ENCODE measurements around the gene VPS45.

DNA sequence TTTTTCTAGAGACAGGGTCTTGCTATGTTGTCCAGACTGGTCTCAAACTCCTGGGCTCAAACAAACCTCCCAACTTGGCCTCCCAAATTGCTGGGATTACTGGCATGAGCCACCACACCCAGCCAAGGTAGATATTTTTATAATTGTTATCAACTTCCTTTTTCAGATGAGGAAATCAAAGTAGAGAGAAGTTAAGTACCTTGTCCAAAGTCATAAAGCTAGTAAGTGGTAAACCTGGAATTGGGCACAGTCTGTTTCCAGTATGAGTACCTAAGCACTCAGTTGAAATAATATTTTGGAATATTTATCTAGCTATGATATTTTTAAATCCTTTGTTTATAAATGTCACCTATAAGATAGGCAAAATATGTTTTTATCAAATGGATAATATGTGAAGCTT, 59.9 kb downstream of the VPS45 start:
- TF ChIP-seq EP300 (conservative IDR thresholded peaks at IDR 0.05; ENCODE audit: poor library complexity, severe bottlenecking) (no peak), EZH2 (IDR thresholded peaks at IDR 0.05; ENCODE audit: borderline replicate concordance, insufficient read depth, low read length, poor library complexity, severe bottlenecking) (no peak), POLR2AphosphoS5 (IDR thresholded peaks at IDR 0.05) (no peak), REST (IDR thresholded peaks at IDR 0.05; ENCODE audit: borderline replicate concordance) (no peak), RAD21 (conservative IDR thresholded peaks at IDR 0.05) (no peak), SMC3 (conservative IDR thresholded peaks at IDR 0.05; ENCODE audit: poor library complexity) (no peak)
- TF ChIP-seq, protein P1, sequence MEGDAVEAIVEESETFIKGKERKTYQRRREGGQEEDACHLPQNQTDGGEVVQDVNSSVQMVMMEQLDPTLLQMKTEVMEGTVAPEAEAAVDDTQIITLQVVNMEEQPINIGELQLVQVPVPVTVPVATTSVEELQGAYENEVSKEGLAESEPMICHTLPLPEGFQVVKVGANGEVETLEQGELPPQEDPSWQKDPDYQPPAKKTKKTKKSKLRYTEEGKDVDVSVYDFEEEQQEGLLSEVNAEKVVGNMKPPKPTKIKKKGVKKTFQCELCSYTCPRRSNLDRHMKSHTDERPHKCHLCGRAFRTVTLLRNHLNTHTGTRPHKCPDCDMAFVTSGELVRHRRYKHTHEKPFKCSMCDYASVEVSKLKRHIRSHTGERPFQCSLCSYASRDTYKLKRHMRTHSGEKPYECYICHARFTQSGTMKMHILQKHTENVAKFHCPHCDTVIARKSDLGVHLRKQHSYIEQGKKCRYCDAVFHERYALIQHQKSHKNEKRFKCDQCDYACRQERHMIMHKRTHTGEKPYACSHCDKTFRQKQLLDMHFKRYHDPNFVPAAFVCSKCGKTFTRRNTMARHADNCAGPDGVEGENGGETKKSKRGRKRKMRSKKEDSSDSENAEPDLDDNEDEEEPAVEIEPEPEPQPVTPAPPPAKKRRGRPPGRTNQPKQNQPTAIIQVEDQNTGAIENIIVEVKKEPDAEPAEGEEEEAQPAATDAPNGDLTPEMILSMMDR (IDR thresholded peaks at IDR 0.05; ENCODE audit: poor library complexity, severe bottlenecking) = no peak

Measured in neural cell (in vitro differentiated cells).